T-helper 2 cell treated with Interferon-gamma antibody and Interleukin-4, amounts not matched to agents 5 μg/mL and 100 μg/mL, for 36 hours (primary cell): ENCODE measurements around the gene ZNF672.
"Not testable (repeated sequence)": the region's sequence is repeated elsewhere in the genome, so short reads cannot be mapped to it uniquely, and the experiment has no call there.

ENCODE experiments used
- DNase-seq: peaks from one replicate; pipeline ENCODE4 v3.0.0; 2021; ENCODE audit warnings: low spot score
- H3K27ac Mint-ChIP-seq: one replicate; pipeline ENCODE4 v1.8.0; 2021; ENCODE audit warnings: mild to moderate bottlenecking, mixed read lengths
- H3K27me3 Mint-ChIP-seq: one replicate; pipeline ENCODE4 v1.8.0; 2021; ENCODE audit warnings: low read depth, mixed read lengths
- H3K36me3 Mint-ChIP-seq: one replicate; pipeline ENCODE4 v1.8.0; 2021; ENCODE audit warnings: low read depth, mixed read lengths
- H3K4me1 Mint-ChIP-seq: one replicate; pipeline ENCODE4 v1.8.0; 2021; ENCODE audit warnings: low read depth, mixed read lengths
- H3K4me3 Mint-ChIP-seq: one replicate; pipeline ENCODE4 v1.8.0; 2022; ENCODE audit warnings: mild to moderate bottlenecking, moderate library complexity, mixed read lengths
- H3K9me3 Mint-ChIP-seq: one replicate; pipeline ENCODE4 v1.8.0; 2021; ENCODE audit warnings: mixed read lengths

The ZNF672 gene

DNA sequence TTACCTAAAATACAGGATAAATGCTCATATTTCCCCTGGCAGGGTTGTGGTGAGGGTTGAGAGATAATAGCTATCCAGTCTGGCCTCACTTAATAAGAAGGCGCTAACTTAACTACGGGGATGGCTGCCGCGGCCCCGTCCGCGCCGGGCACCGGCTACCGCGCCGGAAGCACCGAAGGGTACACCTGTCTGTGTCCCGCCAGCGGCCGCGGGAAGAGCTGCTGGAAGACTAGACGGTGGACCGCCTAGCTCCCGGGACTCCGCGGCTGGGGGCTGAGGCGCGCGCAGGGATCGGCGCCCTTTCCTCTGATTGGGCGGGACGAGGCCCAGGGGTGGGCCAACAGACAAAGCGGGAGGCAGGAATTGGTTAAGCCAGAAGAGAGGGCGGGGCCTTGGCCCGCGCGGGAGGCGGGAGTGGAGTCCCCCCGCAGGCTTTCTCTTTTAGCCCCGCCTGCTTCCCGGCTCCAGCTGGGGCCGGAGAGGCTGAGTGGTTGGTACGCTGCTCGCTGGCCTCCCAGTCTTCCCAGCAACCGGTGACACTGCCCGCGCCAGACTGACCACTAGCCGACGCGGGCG lies at the start of gene ZNF672:
Gene ZNF672, plus strand, starts transcription at position 444 of the 576 bp plus-strand sequence. CDS start 9,051 bp downstream, outside the sequence.
- peak within 1 kb of the TSS; percentile 94 for H3K27ac Mint-ChIP-seq
- DNase-seq, result peak; percentile 94
- peaks cover 3% of the 10 kb centered on the region for H3K27me3 Mint-ChIP-seq
- H3K36me3 Mint-ChIP-seq, result no peaks in the 10 kb centered on the region
- no peak within 1 kb of the TSS for H3K4me3 Mint-ChIP-seq
- no peaks in the 10 kb centered on the region for H3K9me3 Mint-ChIP-seq
- H3K4me1 Mint-ChIP-seq, result peaks cover 21% of the 10 kb centered on the region

DNA sequence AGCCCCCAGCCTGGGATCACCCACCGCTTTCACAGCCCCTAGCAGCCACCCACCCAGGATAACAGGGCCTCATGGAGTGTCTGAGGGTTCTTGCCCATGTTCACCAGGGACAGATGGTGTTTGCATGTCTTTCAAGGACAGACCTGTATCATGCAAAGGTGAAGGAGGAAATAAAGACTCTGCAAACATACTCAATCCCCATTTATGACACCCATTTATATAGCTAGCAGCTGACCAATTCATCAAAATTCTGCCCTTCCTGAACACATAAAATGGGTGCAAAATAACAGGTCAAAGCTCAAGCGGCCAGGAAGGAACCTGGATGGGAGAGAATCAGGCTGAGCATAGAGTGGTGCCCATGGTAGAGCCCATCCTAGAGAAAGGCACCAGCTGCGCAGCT lies 49.7 kb upstream of the ZNF672 start:
- no peaks in the 10 kb centered on the region for H3K27me3 Mint-ChIP-seq
- H3K4me3 Mint-ChIP-seq, result no peak overlapping the region
- no peaks in the 10 kb centered on the region for H3K36me3 Mint-ChIP-seq
- no peak for DNase-seq
- no peaks in the 10 kb centered on the region for H3K4me1 Mint-ChIP-seq
- H3K27ac Mint-ChIP-seq, result no peak overlapping the region
- H3K9me3 Mint-ChIP-seq, result no peaks in the 10 kb centered on the region

DNA sequence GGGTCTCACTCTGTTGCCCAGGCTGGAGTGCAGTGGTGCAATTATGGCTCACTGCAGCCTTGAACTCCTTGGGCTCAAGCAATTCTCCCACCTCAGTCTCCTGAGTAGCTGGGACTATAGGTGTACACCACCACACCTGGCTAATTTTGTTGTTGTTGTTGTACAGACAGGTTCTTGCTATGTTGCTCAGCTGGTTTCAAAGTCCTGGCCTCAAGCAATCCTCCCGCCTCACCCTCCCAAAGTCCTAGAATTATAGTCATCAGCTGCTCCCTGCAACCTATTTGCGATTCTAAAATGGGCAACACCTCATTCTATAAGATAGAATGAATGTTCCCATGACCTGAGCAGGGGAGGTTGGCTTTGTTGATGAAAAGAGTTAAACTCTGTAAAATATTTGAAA lies 48.7 kb upstream of the ZNF672 start:
- H3K27ac Mint-ChIP-seq, H3K9me3 Mint-ChIP-seq, H3K4me3 Mint-ChIP-seq, H3K36me3 Mint-ChIP-seq, DNase-seq, H3K27me3 Mint-ChIP-seq, H3K4me1 Mint-ChIP-seq: not testable (repeated sequence)

DNA sequence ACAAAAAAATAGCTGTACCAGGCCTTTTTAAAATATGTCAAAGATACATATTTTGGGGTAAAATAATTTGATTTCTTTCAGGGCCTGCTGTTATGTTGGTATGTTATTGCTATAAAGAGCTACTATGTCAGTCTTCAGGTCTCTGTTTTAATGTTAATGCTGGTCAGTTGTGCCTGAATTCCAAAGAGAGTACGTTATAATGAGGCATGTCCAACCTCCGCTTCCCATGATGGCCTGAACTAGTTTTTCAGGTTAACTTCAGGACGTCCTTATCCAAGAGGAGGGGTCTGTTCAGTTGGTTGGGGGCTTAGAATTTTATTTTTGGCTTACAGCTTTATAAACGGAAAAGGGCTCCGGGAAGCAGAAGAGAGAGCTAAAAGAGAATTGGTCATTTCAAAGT lies 47.6 kb upstream of the ZNF672 start:
- H3K36me3 Mint-ChIP-seq, result no peaks in the 10 kb centered on the region
- no peaks in the 10 kb centered on the region for H3K27me3 Mint-ChIP-seq
- no peak overlapping the region for H3K27ac Mint-ChIP-seq
- peaks cover 6% of the 10 kb centered on the region for H3K4me1 Mint-ChIP-seq
- H3K4me3 Mint-ChIP-seq, result no peak overlapping the region
- H3K9me3 Mint-ChIP-seq, result no peaks in the 10 kb centered on the region
- no peak for DNase-seq

DNA sequence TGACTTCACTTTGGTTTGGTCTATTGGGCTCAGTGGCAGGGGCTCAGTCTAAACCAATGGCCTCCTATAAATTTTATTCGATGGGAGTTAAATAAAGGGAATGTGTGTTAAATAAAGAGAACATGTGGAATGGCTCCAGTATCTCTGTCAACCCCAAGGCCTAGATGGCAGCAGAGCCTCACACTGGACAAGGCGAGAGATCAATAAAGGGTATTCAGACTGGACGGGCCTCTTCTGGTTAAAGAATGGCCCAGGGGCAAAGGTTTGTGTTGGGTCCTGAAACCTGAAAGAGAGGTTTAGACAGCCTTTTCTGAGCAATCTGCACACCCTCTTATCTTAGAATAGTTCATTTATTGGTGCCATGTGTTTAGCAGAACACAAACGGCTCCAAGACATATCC lies 47.0 kb upstream of the ZNF672 start:
- Mint-ChIP-seq H3K27me3 (peaks cover 1% of the 10 kb centered on the region), H3K9me3 (no peaks in the 10 kb centered on the region), H3K4me1 (peaks cover 6% of the 10 kb centered on the region), H3K36me3 (no peaks in the 10 kb centered on the region), H3K27ac (no peak overlapping the region), H3K4me3 (no peak overlapping the region)
- no peak for DNase-seq

DNA sequence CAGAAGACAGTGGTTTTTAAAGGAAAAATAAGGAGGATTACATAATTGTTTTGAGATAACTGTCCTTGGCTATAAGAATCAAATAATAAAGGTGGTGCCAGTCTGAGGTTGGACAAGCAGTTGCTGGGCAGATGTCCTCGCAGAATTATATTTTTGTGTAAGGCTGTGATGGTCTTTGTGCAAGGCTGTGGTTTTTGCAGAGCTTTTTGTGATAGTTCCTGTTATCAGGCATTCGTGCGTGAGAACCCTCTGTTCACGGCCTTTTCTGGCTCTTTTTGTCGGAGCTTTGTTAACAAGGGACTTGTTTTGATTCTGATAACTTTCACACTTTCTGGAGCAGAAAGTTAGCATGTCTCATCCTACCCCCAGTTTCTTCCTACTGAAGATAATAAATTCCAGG lies 45.7 kb upstream of the ZNF672 start:
- H3K27me3 Mint-ChIP-seq, result peaks cover 9% of the 10 kb centered on the region
- no peaks in the 10 kb centered on the region for H3K36me3 Mint-ChIP-seq
- peaks cover 6% of the 10 kb centered on the region for H3K4me1 Mint-ChIP-seq
- H3K4me3 Mint-ChIP-seq, result no peak overlapping the region
- no peaks in the 10 kb centered on the region for H3K9me3 Mint-ChIP-seq
- DNase-seq, result no peak
- no peak overlapping the region for H3K27ac Mint-ChIP-seq

DNA sequence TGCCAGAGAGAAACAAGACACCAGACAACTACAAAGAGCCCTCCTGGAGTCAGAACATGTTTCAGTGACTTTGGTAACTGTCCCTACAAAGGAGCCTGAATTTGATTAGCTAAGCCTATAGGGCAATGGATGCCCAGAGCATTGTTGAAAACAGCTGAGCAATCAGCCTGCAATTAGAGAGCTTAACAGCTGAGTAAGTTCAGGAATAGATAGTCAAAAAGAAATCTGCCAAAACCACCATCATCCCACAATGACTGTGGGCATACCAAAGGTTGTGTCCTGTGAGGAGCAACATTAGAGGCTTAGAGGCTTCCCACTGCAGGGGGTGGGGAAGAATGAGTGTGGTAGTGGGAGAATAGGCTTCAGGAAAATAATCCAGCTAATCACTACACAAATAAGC lies 44.4 kb upstream of the ZNF672 start:
- peak; percentile 30 for DNase-seq
- Mint-ChIP-seq H3K9me3 (no peaks in the 10 kb centered on the region), H3K27me3 (peaks cover 17% of the 10 kb centered on the region), H3K4me3 (no peak overlapping the region), H3K4me1 (peaks cover 6% of the 10 kb centered on the region), H3K27ac (no peak overlapping the region), H3K36me3 (no peaks in the 10 kb centered on the region)

DNA sequence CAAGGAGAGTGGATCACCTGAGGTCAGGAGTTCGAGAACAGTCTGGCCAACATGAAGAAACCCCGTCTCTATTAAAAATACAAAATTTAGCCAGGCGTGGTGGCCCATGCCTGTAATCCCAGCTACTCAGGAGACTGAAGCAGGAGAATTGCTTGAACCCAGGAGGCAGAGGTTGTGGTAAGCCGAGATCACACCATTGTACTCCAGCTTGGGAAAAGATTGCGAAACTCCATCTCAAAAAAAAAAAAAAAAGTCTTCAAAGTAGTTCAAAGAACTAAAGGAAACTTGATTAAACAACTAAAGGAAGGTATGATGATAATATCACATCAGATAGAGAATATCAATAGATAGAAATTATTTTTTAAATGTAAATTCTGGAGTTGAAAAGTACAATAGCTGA lies 43.4 kb upstream of the ZNF672 start:
- not testable (repeated sequence) for H3K4me1 Mint-ChIP-seq, H3K4me3 Mint-ChIP-seq, H3K36me3 Mint-ChIP-seq, DNase-seq, H3K27ac Mint-ChIP-seq, H3K9me3 Mint-ChIP-seq
- H3K27me3 Mint-ChIP-seq, result peaks cover 21% of the 10 kb centered on the region

DNA sequence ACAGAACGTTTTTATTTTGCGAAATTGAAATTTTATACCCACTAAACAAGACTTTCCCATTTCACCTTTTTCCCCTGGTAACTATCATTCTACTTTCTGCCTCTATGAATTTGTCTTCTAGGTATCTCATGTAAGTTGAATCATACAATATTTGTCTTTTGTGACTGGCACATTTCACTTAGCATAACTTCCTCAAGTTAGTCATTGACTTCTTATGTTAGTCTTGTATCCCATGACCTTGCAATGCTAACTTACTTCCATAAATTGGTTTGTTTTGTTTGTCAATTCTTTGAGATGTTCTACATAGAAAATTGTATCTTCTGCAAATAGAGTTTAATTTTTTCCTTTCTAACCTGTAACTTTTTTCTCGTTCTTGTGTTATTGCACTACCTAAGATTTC lies 39.2 kb upstream of the ZNF672 start:
- Mint-ChIP-seq H3K9me3 (no peaks in the 10 kb centered on the region), H3K4me1 (peaks cover 3% of the 10 kb centered on the region), H3K27ac (no peak overlapping the region), H3K4me3 (no peak overlapping the region), H3K27me3 (peaks cover 26% of the 10 kb centered on the region), H3K36me3 (no peaks in the 10 kb centered on the region)
- DNase-seq, result no peak

DNA sequence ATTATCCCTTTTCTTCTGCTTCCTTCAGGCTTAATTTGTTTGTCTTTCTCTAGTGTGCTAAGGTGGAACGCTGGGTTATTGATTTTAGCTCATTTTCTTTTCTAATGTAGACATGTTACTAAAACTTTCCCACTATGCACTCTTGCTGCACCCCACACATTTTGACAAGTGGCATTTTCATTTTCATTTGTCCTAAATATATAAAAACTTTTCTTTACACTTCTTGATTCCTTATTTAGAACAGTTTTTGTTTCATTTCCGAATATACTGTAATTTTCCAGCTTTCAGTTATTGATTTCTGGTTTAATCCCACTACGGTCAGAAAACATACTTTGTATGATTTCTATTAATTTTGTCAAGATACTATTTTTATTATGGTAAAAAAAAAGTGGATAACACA lies 37.6 kb upstream of the ZNF672 start:
- DNase-seq, result no peak
- no peak overlapping the region for H3K27ac Mint-ChIP-seq
- H3K9me3 Mint-ChIP-seq, result no peaks in the 10 kb centered on the region
- peaks cover 4% of the 10 kb centered on the region for H3K4me1 Mint-ChIP-seq
- H3K27me3 Mint-ChIP-seq, result peaks cover 26% of the 10 kb centered on the region
- H3K4me3 Mint-ChIP-seq, result no peak overlapping the region
- H3K36me3 Mint-ChIP-seq, result no peaks in the 10 kb centered on the region

DNA sequence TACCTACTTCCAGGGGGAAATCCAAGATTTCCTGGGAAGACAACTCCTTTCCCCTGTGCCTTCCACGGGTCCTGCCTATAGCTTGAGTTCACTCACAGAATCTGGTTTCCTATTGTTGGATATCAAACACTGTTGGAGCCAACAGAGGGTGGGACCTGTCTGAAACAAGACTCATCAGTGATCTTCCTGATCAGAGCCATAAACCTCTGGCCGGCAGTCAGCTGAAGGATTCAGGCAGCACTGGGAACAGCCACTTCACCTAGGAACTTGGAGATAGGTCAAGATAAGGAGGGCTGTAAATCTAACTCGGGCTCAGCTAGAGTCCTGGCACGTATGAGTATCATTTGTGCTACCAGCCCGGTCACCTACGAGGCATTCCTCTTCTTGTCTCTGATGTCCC lies 35.6 kb upstream of the ZNF672 start:
- DNase-seq, result no peak
- Mint-ChIP-seq H3K4me3 (no peak overlapping the region), H3K27ac (no peak overlapping the region), H3K4me1 (peaks cover 4% of the 10 kb centered on the region), H3K9me3 (no peaks in the 10 kb centered on the region), H3K27me3 (peaks cover 16% of the 10 kb centered on the region), H3K36me3 (no peaks in the 10 kb centered on the region)

DNA sequence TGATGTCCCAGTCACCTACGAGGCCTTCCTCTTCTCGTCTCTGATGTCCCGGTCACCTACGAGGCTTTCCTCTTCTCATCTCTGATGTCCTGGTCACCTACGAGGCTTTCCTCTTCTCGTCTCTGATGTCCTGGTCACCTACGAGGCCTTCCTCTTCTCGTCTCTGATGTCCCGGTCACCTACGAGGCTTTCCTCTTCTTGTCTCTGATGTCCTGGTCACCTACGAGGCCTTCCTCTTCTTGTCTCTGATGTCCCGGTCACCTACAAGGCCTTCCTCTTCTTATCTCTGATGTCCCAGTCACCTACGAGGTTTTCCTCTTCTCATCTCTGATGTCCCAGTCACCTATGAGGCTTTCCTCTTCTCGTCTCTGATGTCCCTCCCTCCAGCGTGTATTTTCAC lies 34.5 kb upstream of the ZNF672 start:
- not testable (repeated sequence) for H3K27ac Mint-ChIP-seq, H3K27me3 Mint-ChIP-seq, H3K36me3 Mint-ChIP-seq, H3K4me1 Mint-ChIP-seq, H3K4me3 Mint-ChIP-seq, H3K9me3 Mint-ChIP-seq, DNase-seq

DNA sequence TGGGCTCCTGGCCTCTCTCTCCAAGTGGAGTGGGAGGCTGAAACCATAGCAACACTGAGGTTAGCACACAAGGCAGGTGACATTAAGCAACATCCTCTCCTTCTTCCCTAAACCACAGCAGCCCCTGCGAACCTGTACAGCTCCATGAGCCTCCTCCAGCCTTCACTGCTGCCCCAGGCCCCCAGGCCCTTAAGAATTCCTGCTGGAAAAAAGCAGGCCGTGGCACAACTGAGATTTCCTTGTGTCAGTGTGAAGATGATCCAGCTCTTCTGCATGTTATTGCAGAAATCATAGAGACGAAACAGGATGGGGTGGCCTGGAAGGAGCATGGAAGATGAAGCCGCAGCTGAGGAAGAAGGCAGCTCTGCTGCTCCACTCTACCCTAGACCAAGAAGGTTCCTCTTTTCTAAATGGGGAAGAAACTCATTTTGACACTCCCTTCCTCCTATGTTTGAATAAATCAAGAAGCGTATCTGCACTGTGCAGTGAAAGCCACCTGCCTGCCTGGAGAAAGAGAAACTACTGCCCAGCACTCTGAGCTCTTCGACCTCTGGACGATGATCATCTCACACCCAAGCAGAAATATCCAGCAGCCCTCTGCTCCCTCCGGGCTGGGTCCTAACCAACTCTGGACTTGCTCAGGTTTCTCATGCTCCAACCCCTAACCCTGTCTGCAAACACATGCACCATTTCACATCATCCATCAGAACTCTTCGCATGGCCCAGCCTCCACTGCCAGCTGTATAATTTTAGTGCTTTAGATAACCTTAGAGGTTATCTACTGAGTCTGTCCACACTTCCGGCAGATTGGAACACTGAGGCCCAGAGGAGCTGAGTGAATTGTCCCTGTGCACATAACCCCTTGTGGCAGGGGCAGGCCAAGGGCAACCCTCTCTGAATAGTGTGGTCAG lies 33.0 kb upstream of the ZNF672 start:
- peaks cover 5% of the 10 kb centered on the region for H3K27me3 Mint-ChIP-seq
- DNase-seq, result no peak
- no peak overlapping the region for H3K4me3 Mint-ChIP-seq
- H3K36me3 Mint-ChIP-seq, result peaks cover 5% of the 10 kb centered on the region
- H3K4me1 Mint-ChIP-seq, result peaks cover 4% of the 10 kb centered on the region
- H3K9me3 Mint-ChIP-seq, result no peaks in the 10 kb centered on the region
- H3K27ac Mint-ChIP-seq, result no peak overlapping the region

DNA sequence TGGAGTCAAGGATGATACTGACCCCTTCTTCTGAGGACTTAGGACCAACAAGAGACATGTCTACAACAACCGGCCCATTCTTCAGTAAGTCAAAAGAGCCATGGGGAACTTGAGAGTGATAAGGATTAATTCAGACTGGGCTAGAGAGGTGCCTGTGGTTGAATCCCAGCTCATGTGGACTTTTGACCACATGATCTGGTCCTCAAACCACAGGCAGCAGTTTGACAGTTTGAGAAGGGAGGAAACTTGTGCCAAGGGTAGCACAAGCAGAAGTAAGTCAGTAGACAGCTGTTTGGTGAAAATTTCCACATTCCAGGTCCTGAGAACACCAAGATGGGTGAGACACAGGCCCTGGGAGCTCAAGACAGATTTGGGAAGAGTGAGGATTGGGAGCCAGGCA lies 32.1 kb upstream of the ZNF672 start:
- Mint-ChIP-seq H3K27ac (no peak overlapping the region), H3K9me3 (no peaks in the 10 kb centered on the region), H3K27me3 (peaks cover 2% of the 10 kb centered on the region), H3K4me1 (peaks cover 4% of the 10 kb centered on the region), H3K36me3 (peaks cover 5% of the 10 kb centered on the region), H3K4me3 (no peak overlapping the region)
- no peak for DNase-seq
